ENCODE results near the gene TAX1BP3. TPM values are rescaled to one million over a fixed set of nuclear protein-coding genes. Genes with fewer than 3 reads are reported as not detected.
"Not testable (repeated sequence)": the region's sequence is repeated elsewhere in the genome, so short reads cannot be mapped to it uniquely, and the experiment has no call there.

TAX1BP3 gene
- polyA plus RNA-seq, 2 of the 4 experiments (the other 2 are of a cell fraction): 122 to 233 TPM

DNA sequence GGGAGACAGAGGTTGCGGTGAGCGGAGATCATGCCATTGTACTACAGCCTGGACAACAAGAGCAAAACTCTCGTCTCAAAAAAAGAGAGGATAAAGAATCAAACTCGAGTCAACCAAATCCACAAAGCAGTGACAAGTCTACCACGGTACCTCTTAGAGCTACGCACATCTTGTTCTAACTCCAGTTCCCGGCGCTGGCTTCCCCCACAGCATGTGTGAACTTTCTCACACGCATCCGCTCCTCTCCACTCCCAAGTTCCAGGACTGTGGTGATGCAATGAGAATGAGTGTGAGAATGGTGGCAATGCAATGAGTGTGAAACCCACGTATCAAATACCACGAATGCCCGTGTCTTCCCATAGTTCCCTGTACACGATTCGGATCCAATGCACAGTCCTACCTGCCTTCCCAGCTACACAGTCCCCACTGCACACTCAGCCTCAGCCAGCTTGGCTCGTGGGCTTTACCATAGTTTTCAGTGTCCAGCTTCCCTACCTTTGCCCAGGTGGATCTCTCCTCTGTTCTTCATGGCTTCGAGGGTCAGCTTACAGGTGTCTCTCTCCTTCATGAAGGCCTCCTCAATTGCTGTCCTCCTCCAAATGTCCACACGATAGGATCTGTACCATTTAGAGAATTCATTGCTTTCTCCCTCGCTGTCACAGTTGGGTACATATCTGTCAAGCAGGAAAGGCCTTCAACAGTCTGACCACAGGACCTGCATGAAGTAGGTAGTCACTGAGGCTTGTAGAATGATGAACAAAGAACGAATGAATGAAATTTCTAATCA lies 36.7 kb upstream of the TAX1BP3 start (continued):
- no peak for TF ChIP-seq HMGXB4 (CRISPR knock-in tag; IDR thresholded peaks at IDR 0.05; ENCODE audit: borderline replicate concordance)
- no peak for TF ChIP-seq HOXA7 (CRISPR knock-in tag; IDR thresholded peaks at IDR 0.05)
- TF ChIP-seq HES2 (IDR thresholded peaks at IDR 0.05): no peak

GRCh38 chr17:3702041-3702539 lies 33.7 kb upstream of the TAX1BP3 start:
- FAIRE-seq, H3K4me3 ChIP-seq, H3K4me2 ChIP-seq, ATAC-seq, H3K27ac ChIP-seq, H3K4me1 ChIP-seq, POLR2A ChIA-PET: not testable (repeated sequence)
- WGBS (ENCODE audit: missing lambda C conversion rate): 69% methylated on average over 7 of the region's 7 CpGs
- CTCF ChIA-PET: interaction anchor here (1.3 to 4.2 kb wide), 5 partner anchors 11 to 25 kb away, joined by 4 to 15 read pairs (median 5); no protein-coding TSS in a partner anchor
- peaks cover 12% of the 10 kb centered on the region for H3K9me3 ChIP-seq
- peak in 1 of 2 experiments; percentile 21 for DNase-seq (ENCODE audit: low read depth in 1 of 2, low spot score in 1 of 2)
- TF ChIP-seq MAFK (IDR thresholded peaks at IDR 0.05; ENCODE audit: partially characterized antibody): peak; percentile 78

DNA sequence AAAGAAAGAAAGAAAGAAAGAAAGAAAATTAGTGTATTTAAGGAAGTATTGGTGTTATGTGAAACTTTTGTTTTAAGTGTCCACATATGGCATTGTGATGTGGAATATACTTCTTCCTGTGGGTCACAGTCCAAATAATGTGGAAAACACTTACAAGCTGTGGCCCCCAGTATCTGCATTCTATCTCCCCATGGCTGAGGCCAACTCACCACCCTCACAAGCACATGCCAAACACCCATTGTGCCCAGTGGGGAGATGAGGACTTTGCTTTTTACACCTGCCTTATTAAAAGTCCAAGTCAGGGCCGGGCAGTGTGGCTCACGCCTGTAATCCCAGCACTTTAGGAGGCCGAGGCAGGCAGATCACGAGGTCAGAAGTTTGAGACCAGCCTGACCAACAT lies 31.6 kb upstream of the TAX1BP3 start:
- CTCF ChIA-PET: interaction anchor here (0.6 to 4.2 kb wide), 7 partner anchors 17 to 936 kb away, joined by 3 to 15 read pairs (median 3); no protein-coding TSS in a partner anchor
- Histone ChIP-seq H3K4me1 (peaks cover 3% of the 10 kb centered on the region; the same call in 2 of the 3 replicates), H3K4me2 (no peak overlapping the region), H3K9me3 (peaks cover 12% of the 10 kb centered on the region), H3K4me3 (no peak overlapping the region), H3K27ac (no peak overlapping the region)
- WGBS (ENCODE audit: missing lambda C conversion rate): 93% methylated on average over 4 of the region's 4 CpGs
- DNase-seq (ENCODE audit: low read depth in 1 of 2, low spot score in 1 of 2) (no peak), ATAC-seq (no peak), FAIRE-seq (no peak)
- POLR2A ChIA-PET: interaction anchor here (1.1 kb wide), 1 partner anchor 10 kb away, joined by 3 read pairs; no protein-coding TSS in a partner anchor
- TF ChIP-seq FOSB (CRISPR knock-in tag; IDR thresholded peaks at IDR 0.05) (no peak), POLR2AphosphoS2 (conservative IDR thresholded peaks at IDR 0.05; ENCODE audit: low read length) (no peak), ESRRA (IDR thresholded peaks at IDR 0.05; ENCODE audit: borderline replicate concordance, low read length) (no peak), FOSL2 (IDR thresholded peaks at IDR 0.05) (no peak), FOSL2 (CRISPR knock-in tag; IDR thresholded peaks at IDR 0.05) (no peak), KDM5A (IDR thresholded peaks at IDR 0.05) (no peak), RNF2 (IDR thresholded peaks at IDR 0.05; ENCODE audit: borderline replicate concordance, low read depth) (no peak), PHF8 (IDR thresholded peaks at IDR 0.05; ENCODE audit: borderline replicate concordance, low read depth) (no peak), RCOR1 (IDR thresholded peaks at IDR 0.05; ENCODE audit: low read depth, low read length) (no peak), HMGXB4 (CRISPR knock-in tag; IDR thresholded peaks at IDR 0.05; ENCODE audit: borderline replicate concordance) (no peak)
- TF ChIP-seq, protein P1, sequence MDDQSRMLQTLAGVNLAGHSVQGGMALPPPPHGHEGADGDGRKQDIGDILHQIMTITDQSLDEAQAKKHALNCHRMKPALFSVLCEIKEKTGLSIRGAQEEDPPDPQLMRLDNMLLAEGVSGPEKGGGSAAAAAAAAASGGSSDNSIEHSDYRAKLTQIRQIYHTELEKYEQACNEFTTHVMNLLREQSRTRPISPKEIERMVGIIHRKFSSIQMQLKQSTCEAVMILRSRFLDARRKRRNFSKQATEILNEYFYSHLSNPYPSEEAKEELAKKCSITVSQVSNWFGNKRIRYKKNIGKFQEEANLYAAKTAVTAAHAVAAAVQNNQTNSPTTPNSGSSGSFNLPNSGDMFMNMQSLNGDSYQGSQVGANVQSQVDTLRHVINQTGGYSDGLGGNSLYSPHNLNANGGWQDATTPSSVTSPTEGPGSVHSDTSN (IDR thresholded peaks at IDR 0.05): no peak

Data from A549 (cell line).